Measurements from ENCODE around the gene CCT5.

The CCT5 gene

GRCh38 chr5:10222326-10222725 lies 27.8 kb upstream of the CCT5 start:
- Histone ChIP-seq H3K27me3 (no peaks in the 10 kb centered on the region), H3K9me3 (no peaks in the 10 kb centered on the region), H3K4me1 (ENCODE audit: control insufficient read depth in 1 of 2, insufficient read depth in 1 of 2, low read depth in 1 of 2, low read length in 1 of 2) (no peaks in the 10 kb centered on the region), H3K36me3 (peaks cover 4% of the 10 kb centered on the region), H3K4me3 (ENCODE audit: low read depth in 1 of 2, low read length in 1 of 2) (no peak overlapping the region), H3K27ac (no peak overlapping the region)
- TF ChIP-seq CTCF (IDR thresholded peaks at IDR 0.05): no peak

GRCh38 chr5:10227379-10227778 lies 22.7 kb upstream of the CCT5 start:
- no peak overlapping the region for H3K4me3 ChIP-seq (ENCODE audit: low read depth in 1 of 2, low read length in 1 of 2)
- H3K4me1 ChIP-seq (ENCODE audit: control insufficient read depth in 1 of 2, insufficient read depth in 1 of 2, low read depth in 1 of 2, low read length in 1 of 2): no peaks in the 10 kb centered on the region
- H3K36me3 ChIP-seq: peaks cover 27% of the 10 kb centered on the region
- no peaks in the 10 kb centered on the region for H3K9me3 ChIP-seq
- TF ChIP-seq CTCF (IDR thresholded peaks at IDR 0.05): no peak
- no peaks in the 10 kb centered on the region for H3K27me3 ChIP-seq
- no peak overlapping the region for H3K27ac ChIP-seq

GRCh38 chr5:10228288-10228687 lies 21.8 kb upstream of the CCT5 start:
- Histone ChIP-seq H3K4me1 (ENCODE audit: control insufficient read depth in 1 of 2, insufficient read depth in 1 of 2, low read depth in 1 of 2, low read length in 1 of 2) (no peaks in the 10 kb centered on the region), H3K27ac (no peak overlapping the region), H3K27me3 (no peaks in the 10 kb centered on the region), H3K4me3 (ENCODE audit: low read depth in 1 of 2, low read length in 1 of 2) (no peak overlapping the region), H3K9me3 (no peaks in the 10 kb centered on the region), H3K36me3 (peaks cover 29% of the 10 kb centered on the region)
- no peak for TF ChIP-seq CTCF (IDR thresholded peaks at IDR 0.05)

GRCh38 chr5:10229306-10230048 lies 20.6 kb upstream of the CCT5 start:
- Histone ChIP-seq H3K27me3 (no peaks in the 10 kb centered on the region), H3K4me3 (ENCODE audit: low read depth in 1 of 2, low read length in 1 of 2) (no peak overlapping the region), H3K9me3 (no peaks in the 10 kb centered on the region), H3K36me3 (peaks cover 40% of the 10 kb centered on the region), H3K4me1 (ENCODE audit: control insufficient read depth in 1 of 2, insufficient read depth in 1 of 2, low read depth in 1 of 2, low read length in 1 of 2) (no peaks in the 10 kb centered on the region), H3K27ac (no peak overlapping the region)
- no peak for TF ChIP-seq CTCF (IDR thresholded peaks at IDR 0.05)

- Histone ChIP-seq H3K27me3 (no peaks in the 10 kb centered on the region), H3K27ac (no peak overlapping the region), H3K4me3 (ENCODE audit: low read depth in 1 of 2, low read length in 1 of 2) (no peak overlapping the region), H3K9me3 (no peaks in the 10 kb centered on the region), H3K4me1 (ENCODE audit: control insufficient read depth in 1 of 2, insufficient read depth in 1 of 2, low read depth in 1 of 2, low read length in 1 of 2) (no peaks in the 10 kb centered on the region), H3K36me3 (peaks cover 66% of the 10 kb centered on the region)
- no peak for TF ChIP-seq CTCF (IDR thresholded peaks at IDR 0.05)
These were observed 17.7 kb upstream of the CCT5 start for GRCh38 chr5:10232386-10232785.
